Measurements from ENCODE around the gene PRKAG2. TPM values are rescaled to one million over a fixed set of nuclear protein-coding genes. Genes with fewer than 3 reads are reported as not detected.

PRKAG2 gene
- total RNA-seq, 1 donor from 2014 or later, result 55.4 TPM

DNA sequence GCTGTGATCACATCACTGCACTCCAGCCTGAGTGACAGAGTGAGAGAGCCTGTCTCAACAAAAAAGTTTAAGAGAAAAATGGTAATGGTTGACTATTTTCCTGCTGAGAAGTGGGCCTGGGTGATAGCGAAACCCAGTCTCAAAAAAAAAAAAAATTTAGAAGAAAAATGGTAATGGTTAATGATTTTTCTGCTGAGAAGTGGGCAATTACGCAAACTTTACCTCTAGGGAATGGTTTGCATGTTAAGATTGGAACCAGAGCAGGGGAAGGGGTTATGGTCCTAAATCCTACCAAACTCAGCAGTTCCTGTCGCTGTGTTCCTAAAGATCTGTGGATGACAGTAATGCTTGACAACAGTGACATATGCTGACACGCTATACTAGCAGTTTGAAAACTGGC is 226.8 kb downstream of the PRKAG2 start:
- no peak for DNase-seq (ENCODE audit: low spot score)

DNA sequence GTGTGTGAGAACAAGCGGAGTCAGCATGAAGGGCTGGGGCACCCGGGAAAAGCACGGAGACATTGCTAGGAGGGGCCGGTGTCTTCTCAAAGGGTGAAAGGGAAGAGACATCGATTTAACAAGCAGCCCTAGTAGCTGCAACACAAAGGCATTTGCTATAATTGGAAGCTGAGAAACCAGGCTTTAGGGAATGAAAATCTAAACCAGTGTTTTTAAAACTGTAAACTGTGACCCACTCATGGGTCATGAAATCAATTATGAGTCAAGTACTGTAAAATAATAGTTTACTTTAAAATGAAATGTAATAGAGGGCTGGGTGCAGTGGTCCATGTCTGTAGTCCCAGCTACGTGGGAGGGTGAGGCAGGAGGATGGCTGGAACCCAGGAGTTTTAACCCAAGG is 228.5 kb downstream of the PRKAG2 start:
- DNase-seq (ENCODE audit: low spot score), result no peak

DNA sequence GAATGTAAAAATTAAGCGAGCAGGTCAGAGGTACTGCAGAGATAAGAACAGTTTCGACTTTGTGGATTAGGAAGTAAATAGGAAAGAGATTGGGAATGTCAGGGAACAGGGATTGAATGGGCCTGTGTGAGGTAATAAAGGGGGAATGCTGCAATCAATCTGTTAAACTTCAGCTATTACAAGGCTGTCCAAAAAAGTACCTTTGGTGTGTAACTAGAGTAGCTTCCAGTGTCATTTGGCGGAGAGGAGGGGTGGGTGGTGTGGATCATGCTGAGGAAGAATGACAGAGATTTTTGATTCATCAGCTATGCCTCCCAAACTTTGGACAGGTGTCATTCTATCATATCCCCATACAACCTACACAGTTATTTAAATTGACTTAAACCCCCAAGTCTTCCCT is 229.0 kb downstream of the PRKAG2 start:
- no peak for DNase-seq (ENCODE audit: low spot score)

DNA sequence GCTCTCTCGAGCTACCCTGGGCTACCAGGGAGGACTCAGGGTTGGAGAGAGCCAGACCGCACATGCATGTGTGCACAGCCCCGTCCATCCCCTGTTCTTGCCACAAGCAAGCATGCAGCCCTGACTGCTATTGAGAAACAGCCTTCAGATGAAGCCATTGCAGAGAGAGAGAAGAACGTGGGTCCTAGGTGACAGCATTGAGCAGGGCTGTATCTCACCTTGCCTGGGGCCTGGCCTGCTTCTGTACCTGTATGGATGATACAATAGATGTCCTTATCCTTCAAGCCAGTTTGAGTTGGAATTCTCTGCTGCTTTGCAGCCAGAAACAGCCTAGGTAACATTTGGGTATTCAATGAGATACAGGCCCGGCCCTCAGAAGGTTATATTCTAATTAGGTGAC is 229.9 kb downstream of the PRKAG2 start:
- DNase-seq (ENCODE audit: low spot score), result no peak

DNA sequence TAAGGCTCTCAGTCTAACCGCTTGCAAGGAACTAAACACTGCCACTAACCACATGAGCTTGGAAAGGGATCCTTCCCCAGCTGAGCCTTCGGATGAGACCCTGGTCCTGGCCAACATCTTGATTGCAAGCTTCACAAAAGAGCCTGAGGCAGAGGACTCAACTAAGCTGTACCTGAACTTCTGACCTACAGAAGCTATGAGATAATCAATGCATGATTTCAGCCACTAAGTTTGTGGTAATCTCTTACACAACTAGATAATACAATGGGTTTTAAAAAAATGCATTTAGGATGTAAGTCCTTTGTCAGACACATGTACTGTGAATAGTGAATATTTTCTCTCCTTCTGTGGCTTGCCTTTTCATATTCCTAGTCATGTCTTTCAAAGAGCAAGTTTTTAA is 231.6 kb downstream of the PRKAG2 start:
- DNase-seq (ENCODE audit: low spot score), result no peak

DNA sequence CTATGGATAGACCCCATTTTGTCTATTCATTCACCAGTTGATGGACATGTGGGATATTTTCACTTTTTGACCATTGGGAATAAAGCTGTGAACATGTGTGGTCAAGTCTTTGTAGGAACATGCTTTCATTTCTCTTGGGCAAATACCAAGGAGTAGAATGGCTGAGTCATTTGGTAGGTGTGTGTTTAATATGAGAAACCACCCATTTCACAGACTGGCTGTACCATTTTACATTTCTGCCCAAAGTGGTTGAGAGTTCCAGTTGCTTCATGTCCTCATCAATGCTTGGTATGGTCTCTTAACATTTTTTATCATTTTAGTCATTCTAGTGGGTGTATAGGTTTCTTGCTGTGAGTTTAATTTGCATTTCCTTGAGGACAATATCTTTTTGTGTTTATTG is 232.4 kb downstream of the PRKAG2 start:
- DNase-seq (ENCODE audit: low spot score), result no peak

DNA sequence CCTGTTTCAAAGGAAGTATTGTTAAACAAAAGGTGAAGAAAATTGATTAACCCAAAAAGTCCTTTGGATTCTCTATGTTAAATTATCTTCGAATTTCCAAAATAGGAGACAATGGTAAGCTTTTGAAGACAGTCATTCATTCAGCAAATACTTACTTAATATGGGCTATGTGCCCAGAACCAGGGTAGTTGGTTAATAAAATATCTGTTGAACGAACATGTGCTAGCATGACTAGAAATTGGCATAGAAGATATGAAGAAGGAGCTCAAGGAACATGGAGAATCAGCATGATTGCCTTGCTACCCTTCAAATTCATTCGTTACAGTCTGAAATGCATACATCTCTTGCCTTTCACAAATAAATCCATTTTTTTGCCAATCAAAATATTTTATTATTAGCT is 234.2 kb downstream of the PRKAG2 start:
- no peak for DNase-seq (ENCODE audit: low spot score)

DNA sequence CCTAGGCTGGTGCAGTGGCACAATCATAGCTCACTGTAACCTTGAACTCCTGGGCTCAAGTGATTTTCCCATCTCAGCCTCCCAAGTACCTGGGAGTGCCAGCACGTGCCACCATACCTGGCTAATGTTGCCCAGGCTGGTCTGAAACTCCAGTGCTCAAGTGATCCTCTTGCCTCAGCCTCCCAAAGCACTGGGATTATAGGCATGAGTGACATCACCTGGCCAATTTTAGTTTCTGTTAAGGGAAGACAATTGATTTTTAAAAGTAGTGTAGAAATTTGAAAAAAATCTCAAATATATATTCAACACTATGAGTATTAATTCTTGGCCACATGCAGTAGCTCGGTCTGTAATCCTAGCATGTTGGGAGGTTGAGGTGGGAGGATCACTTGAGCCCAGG is 235.3 kb downstream of the PRKAG2 start:
- no peak for DNase-seq (ENCODE audit: low spot score)

DNA sequence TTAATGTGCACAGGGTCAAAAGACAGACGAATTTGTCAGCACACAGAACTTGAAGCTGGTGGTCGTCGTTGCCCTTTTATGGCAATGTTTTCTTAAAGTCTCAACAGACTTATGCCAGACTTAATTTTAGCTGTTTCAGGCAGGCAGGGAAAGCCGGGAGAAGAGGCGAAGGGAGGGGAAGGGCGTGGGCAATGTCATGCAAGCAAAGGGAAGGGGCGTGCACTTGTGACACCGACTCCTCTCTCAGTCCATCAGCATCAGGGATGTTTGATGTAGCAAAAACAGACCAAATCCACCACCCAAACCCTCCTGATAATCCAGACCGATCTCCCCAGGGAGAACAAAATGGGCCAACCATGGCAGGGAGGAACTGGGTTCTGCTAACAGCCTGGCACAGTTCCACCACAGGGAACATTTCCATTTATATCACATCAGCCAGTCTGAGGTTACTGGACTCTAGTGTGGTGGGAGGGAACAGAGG is 239.1 kb downstream of the PRKAG2 start:
- DNase-seq (ENCODE audit: low spot score), result peak; percentile 56

DNA sequence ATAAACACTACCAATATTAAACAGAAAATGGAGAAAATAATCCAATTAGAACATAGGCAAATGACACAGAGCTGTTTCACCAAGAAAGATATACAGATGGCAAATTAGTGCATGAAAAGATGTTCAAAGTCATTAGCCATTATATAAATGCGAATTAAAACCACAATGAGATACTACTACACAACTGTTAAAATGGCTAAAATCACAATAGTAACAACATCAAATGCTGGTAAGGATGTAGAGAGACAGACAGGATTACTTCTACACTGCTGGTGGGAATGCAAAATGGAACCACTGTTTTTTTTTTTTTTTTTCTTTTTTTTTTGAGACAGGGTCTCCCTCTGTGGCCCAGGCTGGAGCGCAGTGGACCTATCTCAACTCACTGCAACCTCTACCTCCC is 242.3 kb downstream of the PRKAG2 start:
- DNase-seq (ENCODE audit: low spot score), result no peak

DNA sequence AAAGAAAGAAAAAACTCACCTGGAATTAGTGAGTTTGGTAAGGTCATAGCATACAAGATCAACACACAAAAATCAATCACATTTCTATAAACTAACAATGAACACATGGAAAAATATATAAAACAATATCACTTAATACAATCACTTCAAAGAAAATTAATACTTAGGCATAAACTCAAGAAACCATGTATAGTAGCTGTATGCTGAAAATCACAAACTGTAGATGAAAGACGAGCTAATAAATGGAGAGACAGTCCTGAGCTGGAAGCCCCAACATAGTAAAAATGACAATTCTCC is 243.5 kb downstream of the PRKAG2 start:
- DNase-seq (ENCODE audit: low spot score), result no peak

DNA sequence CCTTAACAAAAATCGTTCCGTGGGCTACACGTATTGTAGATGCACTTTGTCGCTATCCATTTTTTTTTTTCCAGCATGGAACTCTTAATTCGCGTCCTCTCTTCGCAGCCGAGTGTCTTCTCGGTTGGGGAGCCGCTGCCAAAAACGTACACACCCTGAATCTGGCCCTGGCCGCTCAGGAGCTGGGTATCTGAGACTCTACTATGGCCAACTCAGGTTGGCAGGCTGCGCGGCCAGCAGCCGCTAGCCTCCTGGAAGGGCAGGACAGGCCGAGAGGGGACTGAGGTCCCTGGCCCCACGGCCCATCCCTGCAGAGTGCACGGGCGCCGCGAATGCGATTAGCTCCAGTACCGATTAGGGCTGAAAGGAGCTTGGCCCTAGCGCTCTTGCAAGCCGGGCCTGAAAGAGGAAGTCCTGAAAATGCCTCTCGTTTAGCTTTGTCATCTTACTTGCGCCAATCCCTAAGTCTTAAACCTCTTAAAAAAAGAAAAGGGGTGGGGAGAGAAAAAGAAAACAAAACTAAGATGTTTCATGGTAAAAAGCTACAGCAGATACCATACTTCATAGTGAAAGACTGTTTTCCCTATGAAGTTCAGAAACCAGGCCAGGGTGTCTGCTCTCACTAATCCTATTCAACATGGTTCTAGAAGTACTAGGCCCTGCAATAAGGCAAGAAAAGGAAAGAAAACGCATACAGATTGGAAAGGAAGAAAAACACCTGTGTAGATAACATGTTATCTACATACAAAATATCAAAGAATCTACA is 244.0 kb downstream of the PRKAG2 start:
- DNase-seq (ENCODE audit: low spot score), result peak; percentile 61

DNA sequence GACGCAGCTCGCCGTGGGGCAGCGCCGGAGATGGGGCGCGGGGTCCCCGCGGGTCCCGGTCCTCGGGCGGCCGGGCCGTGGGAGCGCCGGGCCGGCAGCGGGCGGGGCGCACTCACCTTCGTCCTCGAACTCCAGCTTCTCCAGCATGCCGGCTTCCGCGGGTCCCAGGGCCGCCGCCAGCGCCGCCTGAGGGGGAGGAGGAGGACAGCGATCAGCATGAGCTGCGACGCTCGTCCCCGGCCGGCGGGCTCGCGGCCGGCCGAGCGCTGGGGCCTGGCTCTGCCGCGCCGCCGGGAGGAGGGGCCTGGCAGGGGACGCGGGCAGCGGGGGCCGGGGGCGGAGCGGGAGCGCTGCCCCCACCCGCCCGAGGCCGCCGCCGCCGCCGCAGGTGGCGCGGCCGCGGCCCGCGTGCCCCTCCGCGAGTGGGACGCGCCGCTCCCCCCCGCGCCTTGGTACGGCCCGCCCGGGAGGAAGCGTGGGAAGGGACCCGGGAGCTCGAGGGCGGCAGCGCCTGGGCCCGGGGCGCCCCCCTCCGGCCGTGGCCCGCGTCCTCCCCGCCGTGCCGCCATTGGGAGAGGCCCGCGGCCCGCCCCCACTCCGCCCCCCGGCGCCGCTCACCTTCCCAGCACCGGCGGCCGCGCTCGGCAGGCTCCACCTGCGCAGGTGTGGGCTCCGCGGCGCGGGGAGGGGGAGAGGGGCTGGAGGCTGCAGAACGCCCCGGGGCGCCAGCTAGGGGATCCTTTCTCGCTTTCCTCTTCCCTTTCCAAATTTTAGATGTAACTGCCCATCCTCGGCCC is 244.8 kb downstream of the PRKAG2 start:
- peak; percentile 87 for DNase-seq (ENCODE audit: low spot score)

DNA sequence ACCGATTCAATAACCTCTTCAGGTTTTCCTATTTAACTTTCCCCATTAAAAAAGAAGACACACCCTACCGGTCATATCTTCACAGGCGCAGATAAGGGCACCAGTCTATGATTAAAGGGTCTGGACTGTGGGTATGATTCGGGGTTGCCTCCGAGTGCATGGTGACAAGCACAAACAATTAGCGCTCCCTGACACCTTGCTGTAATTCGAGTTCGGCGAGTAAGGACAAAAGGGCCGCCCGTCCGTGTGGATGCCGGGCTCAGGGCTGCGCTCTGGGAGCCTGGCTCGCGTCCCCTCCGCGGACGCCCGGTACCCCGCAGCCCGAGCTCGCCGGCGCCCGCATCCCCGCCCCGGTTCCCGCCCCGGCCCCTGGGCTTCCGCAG is 245.4 kb downstream of the PRKAG2 start:
- peak; percentile 46 for DNase-seq (ENCODE audit: low spot score)

DNA sequence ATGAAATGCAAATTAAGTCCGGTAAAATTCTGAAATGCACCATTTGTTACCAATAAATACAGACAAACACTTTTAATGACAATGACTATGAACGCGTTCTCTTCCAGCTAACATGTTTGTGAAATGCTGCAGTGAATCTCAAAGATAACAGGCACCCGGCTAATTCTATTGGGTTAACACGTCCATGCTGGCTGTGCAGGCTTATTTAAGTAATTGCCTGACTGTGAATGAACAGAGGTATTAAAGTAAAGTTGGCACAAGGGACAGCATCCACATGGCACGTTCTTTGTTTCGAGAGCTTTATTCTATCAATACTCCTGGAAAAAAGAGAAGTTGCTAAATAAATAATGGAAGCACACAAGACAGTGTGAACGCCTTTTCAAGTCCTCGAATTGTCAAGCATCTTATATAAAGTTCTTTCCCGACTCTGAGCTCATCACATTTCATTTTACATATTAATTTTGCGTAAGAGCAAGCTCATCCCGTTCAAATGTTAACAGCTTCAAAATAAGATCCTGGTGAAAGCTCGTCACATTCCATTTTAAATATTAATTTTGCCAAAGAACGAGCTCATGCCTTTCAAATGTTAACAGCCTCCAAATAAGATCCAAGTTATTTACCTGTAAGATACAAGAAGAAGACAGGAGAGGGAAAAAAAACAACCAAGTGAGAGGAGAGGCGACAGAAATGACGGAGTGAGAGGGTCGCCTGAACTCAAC is 245.9 kb downstream of the PRKAG2 start:
- peak; percentile 0 for DNase-seq (ENCODE audit: low spot score)

DNA sequence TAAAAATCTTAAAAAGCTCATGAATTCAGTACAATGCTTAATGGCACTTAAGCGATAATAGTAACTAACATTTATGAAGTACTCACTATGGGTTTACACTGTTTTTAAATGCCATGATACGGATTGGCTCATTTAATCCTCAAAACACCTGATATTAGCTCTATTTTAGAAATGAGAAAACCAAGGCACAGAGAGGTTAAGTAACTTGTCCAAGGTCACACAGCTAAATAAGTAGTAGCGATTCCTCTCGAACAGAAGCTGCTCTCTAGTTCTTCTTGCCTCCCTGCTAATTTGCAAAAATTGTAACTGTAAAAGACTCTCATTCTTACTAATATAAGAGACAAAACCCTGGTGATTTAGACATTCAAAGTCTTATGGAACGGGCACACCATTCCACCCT is 246.6 kb downstream of the PRKAG2 start:
- DNase-seq (ENCODE audit: low spot score), result no peak

DNA sequence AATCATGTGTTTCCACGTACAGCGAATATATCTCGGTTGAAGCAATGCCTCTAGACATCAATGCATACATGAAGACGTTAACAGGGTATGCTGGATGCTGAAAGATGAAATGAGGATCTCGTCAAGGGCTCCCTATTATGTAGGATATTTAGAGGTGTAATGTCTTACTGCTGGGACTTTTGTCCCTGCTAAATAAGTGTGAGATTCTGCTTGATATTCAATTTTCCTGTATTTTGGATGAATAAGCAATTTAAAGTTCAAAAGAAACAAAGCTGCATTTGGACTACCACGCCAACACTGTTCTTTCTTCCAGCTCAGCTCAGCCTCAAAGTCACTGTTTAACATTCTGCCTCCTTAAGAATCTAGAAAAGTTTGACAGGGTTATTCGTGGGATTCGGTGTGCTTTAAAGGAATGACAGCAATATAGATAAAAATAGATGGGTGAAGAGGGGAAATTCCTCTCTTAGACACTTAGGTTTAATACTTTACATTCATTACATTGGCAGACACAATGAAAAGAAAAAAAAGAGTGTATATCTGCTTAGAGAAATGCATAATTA is 247.1 kb downstream of the PRKAG2 start:
- DNase-seq (ENCODE audit: low spot score), result peak; percentile 2

DNA sequence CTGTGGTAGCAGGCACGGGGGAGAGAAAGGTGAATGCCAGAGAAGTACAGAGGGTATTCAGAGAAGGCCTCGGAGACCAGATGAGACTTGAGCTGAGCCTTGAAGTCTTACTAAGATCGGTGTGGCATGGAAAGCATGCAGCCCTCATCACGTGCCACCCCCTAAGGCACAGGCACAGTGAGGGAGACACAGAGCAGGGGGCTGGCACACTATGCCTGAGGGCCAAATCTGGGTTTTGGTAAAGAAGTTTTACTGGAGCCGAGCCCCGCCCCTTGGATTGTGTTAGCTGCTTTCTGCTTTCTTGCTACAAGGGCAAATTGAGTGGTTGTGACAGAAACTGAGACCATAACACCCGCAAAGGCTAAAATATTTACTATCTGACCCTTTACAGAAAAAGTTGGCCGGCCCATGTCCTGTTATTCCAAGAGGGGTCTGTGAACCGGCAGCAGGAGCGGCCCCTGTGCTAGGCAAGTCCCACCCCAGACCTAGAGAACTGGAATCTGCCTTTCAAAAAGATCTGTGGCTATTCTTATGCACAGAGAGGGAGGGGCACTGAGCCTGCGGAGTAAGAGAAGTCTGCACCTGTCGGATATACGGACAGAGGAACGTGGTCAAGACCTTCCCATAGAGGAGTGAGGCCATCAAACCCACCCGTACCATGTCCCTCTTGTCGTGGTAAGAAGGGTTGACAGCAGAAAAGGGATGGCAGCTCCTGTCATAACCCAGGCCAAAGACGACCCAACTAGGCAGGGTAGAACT is 247.9 kb downstream of the PRKAG2 start:
- peak; percentile 36 for DNase-seq (ENCODE audit: low spot score)

DNA sequence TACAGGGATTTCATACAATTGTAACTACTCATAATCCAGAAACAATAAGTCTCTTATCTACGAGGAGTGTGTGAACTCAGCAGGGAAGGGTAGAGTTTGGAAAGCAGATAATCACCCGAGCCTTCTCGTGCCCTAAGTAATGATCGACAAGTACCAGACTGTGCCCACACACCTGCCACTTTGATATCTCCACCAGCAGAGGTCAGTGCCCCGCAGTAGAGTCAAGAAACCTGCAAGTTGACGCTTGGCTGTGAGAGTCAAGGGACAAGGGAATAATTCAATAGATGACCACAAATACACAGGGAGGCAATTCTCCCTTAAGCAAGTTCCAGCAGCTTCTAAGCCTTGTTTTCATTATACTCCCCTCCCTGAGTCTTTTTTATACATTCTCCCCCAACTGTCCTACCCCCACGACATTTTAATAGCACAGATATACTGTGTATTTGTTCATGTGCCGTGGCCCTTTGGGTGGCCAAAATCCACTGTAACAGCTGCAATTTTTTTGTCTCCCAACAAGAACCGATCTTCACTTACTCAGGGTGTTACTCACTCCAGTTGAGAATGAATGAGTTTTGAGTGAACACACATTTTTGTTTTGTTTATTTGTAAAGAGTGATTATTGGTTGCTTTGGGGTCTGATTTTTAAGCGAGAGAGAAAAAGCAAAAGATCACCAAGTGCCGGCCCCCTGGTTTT is 250.3 kb downstream of the PRKAG2 start:
- peak; percentile 54 for DNase-seq (ENCODE audit: low spot score)

DNA sequence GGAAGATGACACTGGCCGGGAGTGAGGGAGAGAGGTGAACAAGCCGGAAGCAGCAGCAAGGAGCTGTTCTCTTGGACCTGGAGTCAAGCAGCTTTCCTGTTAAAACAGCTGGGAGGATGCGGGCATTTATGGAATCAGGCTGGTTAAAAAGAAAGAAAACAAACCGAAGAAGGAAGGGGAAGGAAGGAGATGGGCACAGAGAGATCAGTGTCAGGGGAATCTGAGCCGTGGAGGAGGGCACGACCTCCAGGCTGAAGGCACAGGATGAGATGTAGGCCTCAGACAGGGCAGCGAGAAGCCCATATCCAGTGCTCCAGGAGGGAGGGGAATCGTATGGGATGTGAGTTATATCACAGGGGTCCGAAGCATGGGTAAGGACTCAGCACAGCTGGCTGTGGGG is 251.3 kb downstream of the PRKAG2 start:
- peak; percentile 22 for DNase-seq (ENCODE audit: low spot score)

All from ureter (tissue), 1 donor.